ENCODE data around the gene NR4A1.
"Not testable (repeated sequence)": the region's sequence is repeated elsewhere in the genome, so short reads cannot be mapped to it uniquely, and the experiment has no call there.

Gene NR4A1

GRCh38 chr12:52080403-52081251 is 29.4 kb downstream of the NR4A1 start:
- no peak for DNase-seq

- DNase-seq = no peak
These were observed 30.1 kb downstream of the NR4A1 start for GRCh38 chr12:52081263-52081733.

- DNase-seq = no peak
These were observed 30.9 kb downstream of the NR4A1 start for GRCh38 chr12:52082026-52082668.

- no peak for DNase-seq
These were observed 31.4 kb downstream of the NR4A1 start for GRCh38 chr12:52082669-52082987.

GRCh38 chr12:52082988-52083637 is 31.9 kb downstream of the NR4A1 start:
- peak; percentile 14 to 39 for DNase-seq

GRCh38 chr12:52083638-52083996 is 32.4 kb downstream of the NR4A1 start:
- DNase-seq = no peak

- DNase-seq = no peak
These were observed 33.4 kb downstream of the NR4A1 start for GRCh38 chr12:52084491-52085231.

GRCh38 chr12:52085682-52086180 is 34.5 kb downstream of the NR4A1 start:
- no peak for DNase-seq

GRCh38 chr12:52086366-52086765 is 35.1 kb downstream of the NR4A1 start:
- DNase-seq = no peak

GRCh38 chr12:52086944-52087835 is 35.9 kb downstream of the NR4A1 start:
- no peak for DNase-seq

GRCh38 chr12:52087961-52088820 is 36.9 kb downstream of the NR4A1 start:
- DNase-seq = no peak

- no peak for DNase-seq
These were observed 38.2 kb downstream of the NR4A1 start for GRCh38 chr12:52089491-52089890.

- no peak for DNase-seq
These were observed 39.0 kb downstream of the NR4A1 start for GRCh38 chr12:52090291-52090690.

- no peak for DNase-seq
These were observed 39.8 kb downstream of the NR4A1 start for GRCh38 chr12:52091061-52091460.

GRCh38 chr12:52091869-52092268 is 40.6 kb downstream of the NR4A1 start:
- DNase-seq = no peak

GRCh38 chr12:52093346-52093745 is 42.1 kb downstream of the NR4A1 start:
- DNase-seq = no peak

GRCh38 chr12:52096332-52097044 is 45.2 kb downstream of the NR4A1 start:
- no peak for DNase-seq

GRCh38 chr12:52097045-52097666 is 45.9 kb downstream of the NR4A1 start:
- no peak for DNase-seq

GRCh38 chr12:52104431-52105089 is 53.3 kb downstream of the NR4A1 start:
- DNase-seq = not testable (repeated sequence)

Measured in NCI-H1930 (cell line).